Measurements from ENCODE around the gene PPP1R3F.

- TF ChIP-seq ZNF274 (IDR thresholded peaks at IDR 0.05; ENCODE audit: low read depth, low read length): no peak
- TF ChIP-seq YY1 (IDR thresholded peaks at IDR 0.05; ENCODE audit: insufficient read depth, insufficient read length): no peak
These were observed 2.8 kb downstream of the PPP1R3F start for GRCh38 chrX:49272421-49272820.

All from NT2/D1 (cell line).